A549 (cell line): Measurements from ENCODE around the gene STBD1. TPM values are rescaled to one million over a fixed set of nuclear protein-coding genes. Genes with fewer than 3 reads are reported as not detected.

ENCODE experiments used
- ATAC-seq, 2 experiments: fragments of 200-7000 bp in 1 of 2; fragments of >200 bp in 1 of 2; cut with Nextera tagmentation in 1 of 2; cut with Tn5 transposase in 1 of 2; 3 replicates each; pipeline versions ENCODE4 v1.8.0 to v1.9.1; 2018 to 2020; ENCODE audit warnings: mild to moderate bottlenecking in 1 of 2, moderate library complexity in 1 of 2
- CTCF ChIA-PET: fragments of 300-600 bp; sonication (Branson Sonifier 250); formaldehyde crosslinking; extraction: SDS; loops from one replicate; lab custom pipeline; 2021; ENCODE audit warnings: antibody characterized with exemption, inconsistent platforms; lab: Yijun Ruan, JAX
- POLR2A ChIA-PET: fragments of 350-600 bp; formaldehyde crosslinking; extraction: SDS; loops from one replicate; lab custom pipeline; 2021; ENCODE audit warnings: antibody characterized with exemption, inconsistent platforms; lab: Yijun Ruan, JAX
- DNase-seq, 2 experiments: peaks; one replicate each; pipeline versions ENCODE4 v3.0.0 to v3.0.0-alpha.2; 2011 to 2016; ENCODE audit warnings: low read depth in 1 of 2, low spot score in 1 of 2
- FAIRE-seq: peaks from 2 replicates; lab custom pipeline; 2011; peaks lifted over from hg19 to GRCh38; lab: Jason Lieb, UNC
- H3K27ac ChIP-seq, 2 experiments: fragments of >200 bp; sonication (Bioruptor Twin); formaldehyde crosslinking; 3 replicates each; pipeline ENCODE4 v1.5.1; 2016 to 2017
- H3K4me1 ChIP-seq: fragments of >200 bp; sonication (Bioruptor Twin); formaldehyde crosslinking; 3 replicates; pipeline ENCODE4 v1.6.1; 2016
- H3K4me2 ChIP-seq: fragments of >200 bp; sonication (Bioruptor Twin); formaldehyde crosslinking; 3 replicates; pipeline ENCODE4 v1.6.1; 2016
- H3K4me3 ChIP-seq: fragments of >200 bp; sonication (Bioruptor Twin); formaldehyde crosslinking; 3 replicates; pipeline ENCODE4 v1.5.1; 2016
- H3K9me3 ChIP-seq: fragments of >200 bp; sonication (Bioruptor Twin); formaldehyde crosslinking; 3 replicates; pipeline ENCODE4 v1.6.1; 2016
- CHD4 ChIP-seq: fragments of 200-600 bp; sonication (generic); IDR thresholded peaks from 2 replicates; pipeline ENCODE4 v1.6.1; 2016; ENCODE audit warnings: antibody characterized with exemption, mild to moderate bottlenecking, borderline replicate concordance
- EHF ChIP-seq: fragments of 250-450 bp; sonication (Bioruptor Pico); IDR thresholded peaks from 2 replicates; pipeline ENCODE4 v1.5.0; 2020; ENCODE audit warnings: mild to moderate bottlenecking
- EHMT2 ChIP-seq: fragments of 200-600 bp; sonication (generic); IDR thresholded peaks from 2 replicates; pipeline ENCODE4 v1.6.1; 2016; ENCODE audit warnings: antibody characterized with exemption, low read depth, mild to moderate bottlenecking, moderate library complexity
- EP300 ChIP-seq, 2 experiments: fragments of >200 bp; sonication (Bioruptor Twin); formaldehyde crosslinking; IDR thresholded peaks; 2 replicates in 1 of 2; 3 replicates in 1 of 2; pipeline ENCODE4 v1.6.1; 2016 to 2017
- FOSB ChIP-seq: fragments of 250-450 bp; sonication (Bioruptor Pico); IDR thresholded peaks from 2 replicates; pipeline ENCODE4 v1.5.0; 2020; ENCODE audit warnings: mild to moderate bottlenecking, moderate library complexity
- FOXS1 ChIP-seq: fragments of 250-450 bp; sonication (Bioruptor Pico); IDR thresholded peaks from 2 replicates; pipeline ENCODE4 v1.5.0; 2020; ENCODE audit warnings: mild to moderate bottlenecking, moderate library complexity
- HOXB5 ChIP-seq: fragments of 250-450 bp; sonication (Bioruptor Pico); IDR thresholded peaks from 2 replicates; pipeline ENCODE4 v1.5.0; 2020; ENCODE audit warnings: mild to moderate bottlenecking, moderate library complexity
- JUN ChIP-seq, 2 experiments: fragments of >200 bp; sonication (Bioruptor Twin); formaldehyde crosslinking; IDR thresholded peaks; 2 replicates in 1 of 2; 3 replicates in 1 of 2; pipeline ENCODE4 v1.6.1; 2016 to 2017
- KDM5A ChIP-seq: fragments of 200-600 bp; sonication (generic); IDR thresholded peaks from 2 replicates; pipeline ENCODE4 v1.6.1; 2016; ENCODE audit warnings: antibody characterized with exemption, mild to moderate bottlenecking
- NFE2L2 ChIP-seq: fragments of 150-350 bp; conservative IDR thresholded peaks from 2 replicates; pipeline ENCODE4 v1.6.1; 2014; ENCODE audit warnings: low read length
- NPAS2 ChIP-seq: fragments of 250-450 bp; sonication (Bioruptor Pico); IDR thresholded peaks from 2 replicates; pipeline ENCODE4 v1.8.0; 2022; ENCODE audit warnings: mild to moderate bottlenecking, moderate library complexity, borderline replicate concordance
- RCOR1 ChIP-seq: fragments of 150-350 bp; IDR thresholded peaks from 2 replicates; pipeline ENCODE4 v1.6.1; 2014; ENCODE audit warnings: antibody characterized with exemption, low read length, low read depth
- SMC3 ChIP-seq: fragments of >200 bp; sonication (Bioruptor Twin); formaldehyde crosslinking; IDR thresholded peaks from 3 replicates; pipeline ENCODE4 v1.6.1; 2018; ENCODE audit warnings: inconsistent platforms
- TFCP2L1 ChIP-seq: fragments of 250-450 bp; sonication (Bioruptor Pico); IDR thresholded peaks from 2 replicates; pipeline ENCODE4 v1.5.0; 2021; ENCODE audit warnings: mild to moderate bottlenecking
- ZC3H11A ChIP-seq: fragments of 450-650 bp; IDR thresholded peaks from 2 replicates; pipeline ENCODE4 v1.6.1; 2014; ENCODE audit warnings: antibody characterized with exemption, mild to moderate bottlenecking
- ZNF302 ChIP-seq: fragments of 250-450 bp; sonication (Bioruptor Pico); IDR thresholded peaks from 2 replicates; pipeline ENCODE4 v1.9.0; 2021; ENCODE audit warnings: inconsistent platforms, mild to moderate bottlenecking, moderate library complexity
- WGBS: methylation state at CpG from one replicate; pipeline ENCODE4 v1.1.6; 2017; ENCODE audit errors: missing lambda C conversion rate; 5-methylcytosine and 5-hydroxymethylcytosine counted together
- polyA plus RNA-seq, 4 experiments: library from polyadenylated mRNA; depleted of rRNA in 3 of 4; stranded (reverse); fragments of >200 nt; fragmentation: RNase III in 1 of 4; extraction: RNeasy Plus Mini Kit Qiagen cat#74134 plus additional on column Dnase treatment in 1 of 4; gene quantifications; 2 replicates in 3 of 4; 3 replicates in 1 of 4; pipeline ENCODE4 v1.2.3, GENCODE V29; 2011 to 2017
- TF ChIP-seq, protein P1 (sequence below): fragments of >200 bp; sonication (Bioruptor Twin); formaldehyde crosslinking; IDR thresholded peaks from 3 replicates; pipeline ENCODE4 v1.6.1; 2016
- TF ChIP-seq, protein P2 (sequence below): fragments of 450-650 bp; IDR thresholded peaks from 2 replicates; pipeline ENCODE4 v1.6.1; 2014; ENCODE audit warnings: antibody characterized with exemption
- TF ChIP-seq, protein P3 (sequence below): IDR thresholded peaks from 2 replicates; pipeline ENCODE4 v1.6.1; 2012
- TF ChIP-seq, protein P4 (sequence below): fragments of 200-600 bp; sonication (generic); IDR thresholded peaks from 2 replicates; pipeline ENCODE4 v1.6.1; 2016; ENCODE audit warnings: antibody characterized with exemption, mild to moderate bottlenecking, moderate library complexity
- TF ChIP-seq, protein P5 (sequence below): fragments of 150-350 bp; IDR thresholded peaks from 2 replicates; pipeline ENCODE4 v1.6.1; 2014; ENCODE audit warnings: low read depth, mild to moderate bottlenecking, low read length

STBD1 gene
- polyA plus RNA-seq, 2 of the 4 experiments (the other 2 are of a cell fraction) = 1.3 to 6.4 TPM

DNA sequence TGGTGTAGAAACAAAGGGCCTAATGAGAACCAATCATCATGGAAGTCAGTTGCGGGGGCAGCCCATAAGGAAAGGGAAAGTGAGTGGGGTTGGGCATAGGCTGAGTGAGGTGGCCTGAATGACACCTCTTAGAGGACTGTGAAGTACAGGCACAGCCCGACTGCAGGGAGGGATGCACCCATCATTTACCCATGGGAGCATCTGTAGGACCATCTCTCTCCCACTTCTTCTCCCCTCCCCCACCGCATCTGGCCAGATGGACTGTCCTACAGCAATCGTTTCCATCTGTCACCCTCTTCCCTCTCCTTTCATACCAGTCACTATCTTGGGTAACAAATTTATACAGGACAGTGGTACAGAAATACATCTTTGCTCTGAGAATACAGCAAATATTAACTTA is 4.2 kb downstream of the STBD1 start:
- TF ChIP-seq ZC3H11A (no peak), EHF (CRISPR knock-in tag) (no peak), ZNF302 (no peak), CHD4 (no peak), EHMT2 (no peak), FOSB (CRISPR knock-in tag) (no peak), HOXB5 (CRISPR knock-in tag) (no peak), JUN (IDR thresholded peaks at IDR 0.05) (no peak), KDM5A (no peak), SMC3 (no peak), EP300 (IDR thresholded peaks at IDR 0.05) (no peak), RCOR1 (no peak), NPAS2 (CRISPR knock-in tag) (no peak), FOXS1 (no peak), NFE2L2 (no peak)
- TF ChIP-seq, protein P1, sequence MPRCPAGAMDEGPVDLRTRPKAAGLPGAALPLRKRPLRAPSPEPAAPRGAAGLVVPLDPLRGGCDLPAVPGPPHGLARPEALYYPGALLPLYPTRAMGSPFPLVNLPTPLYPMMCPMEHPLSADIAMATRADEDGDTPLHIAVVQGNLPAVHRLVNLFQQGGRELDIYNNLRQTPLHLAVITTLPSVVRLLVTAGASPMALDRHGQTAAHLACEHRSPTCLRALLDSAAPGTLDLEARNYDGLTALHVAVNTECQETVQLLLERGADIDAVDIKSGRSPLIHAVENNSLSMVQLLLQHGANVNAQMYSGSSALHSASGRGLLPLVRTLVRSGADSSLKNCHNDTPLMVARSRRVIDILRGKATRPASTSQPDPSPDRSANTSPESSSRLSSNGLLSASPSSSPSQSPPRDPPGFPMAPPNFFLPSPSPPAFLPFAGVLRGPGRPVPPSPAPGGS = no peak
- TF ChIP-seq, protein P2, sequence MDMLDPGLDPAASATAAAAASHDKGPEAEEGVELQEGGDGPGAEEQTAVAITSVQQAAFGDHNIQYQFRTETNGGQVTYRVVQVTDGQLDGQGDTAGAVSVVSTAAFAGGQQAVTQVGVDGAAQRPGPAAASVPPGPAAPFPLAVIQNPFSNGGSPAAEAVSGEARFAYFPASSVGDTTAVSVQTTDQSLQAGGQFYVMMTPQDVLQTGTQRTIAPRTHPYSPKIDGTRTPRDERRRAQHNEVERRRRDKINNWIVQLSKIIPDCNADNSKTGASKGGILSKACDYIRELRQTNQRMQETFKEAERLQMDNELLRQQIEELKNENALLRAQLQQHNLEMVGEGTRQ = no peak
- ChIA-PET POLR2A (no interaction called here), CTCF (interaction anchor here (1.0 kb wide), 1 partner anchor 58 kb away, joined by 4 read pairs; no protein-coding TSS in a partner anchor)
- 87% methylated on average over 4 of the region's 4 CpGs for WGBS
- Histone ChIP-seq H3K4me3 (no peak overlapping the region), H3K27ac (no peak overlapping the region), H3K9me3 (no peaks in the 10 kb centered on the region), H3K4me1 (0 out of 3 replicates have a peak, but pooled peaks cover 3% of the 10 kb centered on the region), H3K4me2 (no peak overlapping the region)
- ATAC-seq (no peak), DNase-seq (no peak), FAIRE-seq (no peak)

DNA sequence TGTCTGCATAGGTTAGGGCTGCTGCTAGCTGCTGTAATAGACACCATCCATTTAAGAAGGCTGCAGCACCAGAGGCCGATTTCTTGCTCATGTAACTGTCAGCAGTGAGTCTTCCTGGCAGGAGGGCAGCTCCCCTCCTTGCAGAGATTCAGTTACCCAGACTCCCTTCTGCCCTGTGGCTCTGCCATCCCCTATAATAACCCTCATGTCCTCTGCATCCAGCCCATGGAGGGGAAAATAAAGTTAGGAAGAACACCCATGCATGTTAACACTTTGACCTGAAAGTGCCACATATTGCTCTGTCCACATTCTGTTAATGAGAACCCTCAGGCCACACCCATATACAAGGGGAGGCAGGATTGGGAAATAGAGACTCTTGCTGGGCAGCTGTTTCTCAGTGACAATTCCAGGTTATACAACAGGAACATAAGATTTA is 5.4 kb downstream of the STBD1 start:
- ChIA-PET POLR2A (no interaction called here), CTCF (no interaction called here)
- Histone ChIP-seq H3K4me2 (no peak overlapping the region), H3K27ac (no peak overlapping the region), H3K9me3 (no peaks in the 10 kb centered on the region), H3K4me1 (0 out of 3 replicates have a peak, but pooled peaks cover 3% of the 10 kb centered on the region), H3K4me3 (no peak overlapping the region)
- TF ChIP-seq, protein P2 = no peak
- TF ChIP-seq, protein P3, sequence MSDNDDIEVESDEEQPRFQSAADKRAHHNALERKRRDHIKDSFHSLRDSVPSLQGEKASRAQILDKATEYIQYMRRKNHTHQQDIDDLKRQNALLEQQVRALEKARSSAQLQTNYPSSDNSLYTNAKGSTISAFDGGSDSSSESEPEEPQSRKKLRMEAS = no peak
- TF ChIP-seq TFCP2L1 (CRISPR knock-in tag) = no peak
- TF ChIP-seq, protein P4, sequence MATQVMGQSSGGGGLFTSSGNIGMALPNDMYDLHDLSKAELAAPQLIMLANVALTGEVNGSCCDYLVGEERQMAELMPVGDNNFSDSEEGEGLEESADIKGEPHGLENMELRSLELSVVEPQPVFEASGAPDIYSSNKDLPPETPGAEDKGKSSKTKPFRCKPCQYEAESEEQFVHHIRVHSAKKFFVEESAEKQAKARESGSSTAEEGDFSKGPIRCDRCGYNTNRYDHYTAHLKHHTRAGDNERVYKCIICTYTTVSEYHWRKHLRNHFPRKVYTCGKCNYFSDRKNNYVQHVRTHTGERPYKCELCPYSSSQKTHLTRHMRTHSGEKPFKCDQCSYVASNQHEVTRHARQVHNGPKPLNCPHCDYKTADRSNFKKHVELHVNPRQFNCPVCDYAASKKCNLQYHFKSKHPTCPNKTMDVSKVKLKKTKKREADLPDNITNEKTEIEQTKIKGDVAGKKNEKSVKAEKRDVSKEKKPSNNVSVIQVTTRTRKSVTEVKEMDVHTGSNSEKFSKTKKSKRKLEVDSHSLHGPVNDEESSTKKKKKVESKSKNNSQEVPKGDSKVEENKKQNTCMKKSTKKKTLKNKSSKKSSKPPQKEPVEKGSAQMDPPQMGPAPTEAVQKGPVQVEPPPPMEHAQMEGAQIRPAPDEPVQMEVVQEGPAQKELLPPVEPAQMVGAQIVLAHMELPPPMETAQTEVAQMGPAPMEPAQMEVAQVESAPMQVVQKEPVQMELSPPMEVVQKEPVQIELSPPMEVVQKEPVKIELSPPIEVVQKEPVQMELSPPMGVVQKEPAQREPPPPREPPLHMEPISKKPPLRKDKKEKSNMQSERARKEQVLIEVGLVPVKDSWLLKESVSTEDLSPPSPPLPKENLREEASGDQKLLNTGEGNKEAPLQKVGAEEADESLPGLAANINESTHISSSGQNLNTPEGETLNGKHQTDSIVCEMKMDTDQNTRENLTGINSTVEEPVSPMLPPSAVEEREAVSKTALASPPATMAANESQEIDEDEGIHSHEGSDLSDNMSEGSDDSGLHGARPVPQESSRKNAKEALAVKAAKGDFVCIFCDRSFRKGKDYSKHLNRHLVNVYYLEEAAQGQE = no peak
- TF ChIP-seq, protein P5, sequence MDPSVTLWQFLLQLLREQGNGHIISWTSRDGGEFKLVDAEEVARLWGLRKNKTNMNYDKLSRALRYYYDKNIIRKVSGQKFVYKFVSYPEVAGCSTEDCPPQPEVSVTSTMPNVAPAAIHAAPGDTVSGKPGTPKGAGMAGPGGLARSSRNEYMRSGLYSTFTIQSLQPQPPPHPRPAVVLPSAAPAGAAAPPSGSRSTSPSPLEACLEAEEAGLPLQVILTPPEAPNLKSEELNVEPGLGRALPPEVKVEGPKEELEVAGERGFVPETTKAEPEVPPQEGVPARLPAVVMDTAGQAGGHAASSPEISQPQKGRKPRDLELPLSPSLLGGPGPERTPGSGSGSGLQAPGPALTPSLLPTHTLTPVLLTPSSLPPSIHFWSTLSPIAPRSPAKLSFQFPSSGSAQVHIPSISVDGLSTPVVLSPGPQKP = no peak
- ATAC-seq (no peak), FAIRE-seq (no peak), DNase-seq (no peak)
- 0% methylated on average over 1 of the region's 1 CpG for WGBS
